GM23338 (cell line): ENCODE measurements around the gene LCE7A.

ENCODE experiments used
- CREB1 ChIP-seq: fragments of 250-450 bp; sonication (Bioruptor Pico); IDR thresholded peaks from 2 replicates; pipeline ENCODE4 v1.5.0; 2020; ENCODE audit warnings: low read depth, mild to moderate bottlenecking, moderate library complexity
- EZH2 ChIP-seq: fragments of 200-600 bp; sonication (generic); IDR thresholded peaks from one replicate; pipeline ENCODE4 v1.8.0; 2017; ENCODE audit warnings: antibody characterized with exemption, mild to moderate bottlenecking, low read depth; ENCODE audit not compliant: unreplicated experiment
- EZH2phosphoT487 ChIP-seq: fragments of 200-600 bp; sonication (generic); IDR thresholded peaks from one replicate; pipeline ENCODE4 v1.8.1; 2018; ENCODE audit warnings: antibody characterized with exemption; ENCODE audit not compliant: unreplicated experiment
- JUNB ChIP-seq: IDR thresholded peaks from one replicate; pipeline ENCODE4 v1.6.1; 2016; ENCODE audit warnings: antibody characterized with exemption; ENCODE audit not compliant: unreplicated experiment
- NANOG ChIP-seq: IDR thresholded peaks from 2 replicates; pipeline ENCODE4 v1.6.1; 2016; ENCODE audit warnings: antibody characterized with exemption, borderline replicate concordance
- POLR2AphosphoS5 ChIP-seq: IDR thresholded peaks from 2 replicates; pipeline ENCODE4 v1.6.1; 2016; ENCODE audit warnings: antibody characterized with exemption, low read depth
- STAT1 ChIP-seq: IDR thresholded peaks from one replicate; pipeline ENCODE4 v1.6.1; 2016; ENCODE audit warnings: antibody characterized with exemption; ENCODE audit not compliant: unreplicated experiment
- ZNF114 ChIP-seq: fragments of 250-450 bp; sonication (Bioruptor Pico); IDR thresholded peaks from 2 replicates; pipeline ENCODE4 v1.5.0; 2020; ENCODE audit warnings: mild to moderate bottlenecking, moderate library complexity
- ZNF331 ChIP-seq: fragments of 250-450 bp; sonication (Bioruptor Pico); IDR thresholded peaks from 2 replicates; pipeline ENCODE4 v1.5.0; 2020; ENCODE audit warnings: low read depth, mild to moderate bottlenecking, moderate library complexity
- TF ChIP-seq, protein P1 (sequence below), 2 experiments: fragments of 200-600 bp in 1 of 2; sonication (generic) in 1 of 2; conservative IDR thresholded peaks; 2 replicates each; pipeline versions ENCODE4 v1.5.1 to v1.6.1; 2016 to 2017; ENCODE audit warnings: antibody characterized with exemption in 2 of 2, low read depth in 2 of 2, mild to moderate bottlenecking in 2 of 2, moderate library complexity in 1 of 2
- TF ChIP-seq, protein P2 (sequence below): IDR thresholded peaks from one replicate; pipeline ENCODE4 v1.6.1; 2018; ENCODE audit warnings: antibody characterized with exemption; ENCODE audit not compliant: unreplicated experiment
- TF ChIP-seq, protein P3 (sequence below): IDR thresholded peaks from 2 replicates; pipeline ENCODE4 v1.6.1; 2016; ENCODE audit warnings: antibody characterized with exemption
- TF ChIP-seq, protein P4 (sequence below): fragments of 250-450 bp; sonication (Bioruptor Pico); IDR thresholded peaks from 2 replicates; pipeline ENCODE4 v1.5.0; 2020; ENCODE audit warnings: mild to moderate bottlenecking, moderate library complexity

DNA sequence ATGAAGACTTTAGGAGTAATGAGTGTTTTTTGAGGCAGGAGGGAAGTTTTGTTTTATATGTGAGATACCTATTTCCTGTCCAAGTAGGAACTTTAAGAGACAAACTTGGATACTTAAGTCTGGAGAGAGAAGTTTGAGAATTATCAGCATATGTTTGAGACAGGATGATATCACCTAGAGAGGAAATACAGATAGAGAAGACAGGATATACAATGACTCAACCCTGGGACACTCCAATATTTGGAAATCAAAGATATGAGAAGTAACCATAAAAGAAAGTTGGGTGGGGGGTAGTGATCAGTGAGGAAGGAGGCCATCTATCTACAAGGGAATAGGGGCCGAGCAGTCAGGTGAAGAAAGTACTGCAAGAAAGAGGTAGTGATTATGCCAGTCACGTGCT lies 6.5 kb downstream of the LCE7A start:
- TF ChIP-seq, protein P1, sequence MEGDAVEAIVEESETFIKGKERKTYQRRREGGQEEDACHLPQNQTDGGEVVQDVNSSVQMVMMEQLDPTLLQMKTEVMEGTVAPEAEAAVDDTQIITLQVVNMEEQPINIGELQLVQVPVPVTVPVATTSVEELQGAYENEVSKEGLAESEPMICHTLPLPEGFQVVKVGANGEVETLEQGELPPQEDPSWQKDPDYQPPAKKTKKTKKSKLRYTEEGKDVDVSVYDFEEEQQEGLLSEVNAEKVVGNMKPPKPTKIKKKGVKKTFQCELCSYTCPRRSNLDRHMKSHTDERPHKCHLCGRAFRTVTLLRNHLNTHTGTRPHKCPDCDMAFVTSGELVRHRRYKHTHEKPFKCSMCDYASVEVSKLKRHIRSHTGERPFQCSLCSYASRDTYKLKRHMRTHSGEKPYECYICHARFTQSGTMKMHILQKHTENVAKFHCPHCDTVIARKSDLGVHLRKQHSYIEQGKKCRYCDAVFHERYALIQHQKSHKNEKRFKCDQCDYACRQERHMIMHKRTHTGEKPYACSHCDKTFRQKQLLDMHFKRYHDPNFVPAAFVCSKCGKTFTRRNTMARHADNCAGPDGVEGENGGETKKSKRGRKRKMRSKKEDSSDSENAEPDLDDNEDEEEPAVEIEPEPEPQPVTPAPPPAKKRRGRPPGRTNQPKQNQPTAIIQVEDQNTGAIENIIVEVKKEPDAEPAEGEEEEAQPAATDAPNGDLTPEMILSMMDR (conservative IDR thresholded peaks at IDR 0.05; ENCODE audit: low read depth in 2 of 2): no peak
- no peak for TF ChIP-seq CREB1 (CRISPR knock-in tag)
- no peak for TF ChIP-seq POLR2AphosphoS5
- TF ChIP-seq, protein P2, sequence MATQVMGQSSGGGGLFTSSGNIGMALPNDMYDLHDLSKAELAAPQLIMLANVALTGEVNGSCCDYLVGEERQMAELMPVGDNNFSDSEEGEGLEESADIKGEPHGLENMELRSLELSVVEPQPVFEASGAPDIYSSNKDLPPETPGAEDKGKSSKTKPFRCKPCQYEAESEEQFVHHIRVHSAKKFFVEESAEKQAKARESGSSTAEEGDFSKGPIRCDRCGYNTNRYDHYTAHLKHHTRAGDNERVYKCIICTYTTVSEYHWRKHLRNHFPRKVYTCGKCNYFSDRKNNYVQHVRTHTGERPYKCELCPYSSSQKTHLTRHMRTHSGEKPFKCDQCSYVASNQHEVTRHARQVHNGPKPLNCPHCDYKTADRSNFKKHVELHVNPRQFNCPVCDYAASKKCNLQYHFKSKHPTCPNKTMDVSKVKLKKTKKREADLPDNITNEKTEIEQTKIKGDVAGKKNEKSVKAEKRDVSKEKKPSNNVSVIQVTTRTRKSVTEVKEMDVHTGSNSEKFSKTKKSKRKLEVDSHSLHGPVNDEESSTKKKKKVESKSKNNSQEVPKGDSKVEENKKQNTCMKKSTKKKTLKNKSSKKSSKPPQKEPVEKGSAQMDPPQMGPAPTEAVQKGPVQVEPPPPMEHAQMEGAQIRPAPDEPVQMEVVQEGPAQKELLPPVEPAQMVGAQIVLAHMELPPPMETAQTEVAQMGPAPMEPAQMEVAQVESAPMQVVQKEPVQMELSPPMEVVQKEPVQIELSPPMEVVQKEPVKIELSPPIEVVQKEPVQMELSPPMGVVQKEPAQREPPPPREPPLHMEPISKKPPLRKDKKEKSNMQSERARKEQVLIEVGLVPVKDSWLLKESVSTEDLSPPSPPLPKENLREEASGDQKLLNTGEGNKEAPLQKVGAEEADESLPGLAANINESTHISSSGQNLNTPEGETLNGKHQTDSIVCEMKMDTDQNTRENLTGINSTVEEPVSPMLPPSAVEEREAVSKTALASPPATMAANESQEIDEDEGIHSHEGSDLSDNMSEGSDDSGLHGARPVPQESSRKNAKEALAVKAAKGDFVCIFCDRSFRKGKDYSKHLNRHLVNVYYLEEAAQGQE: no peak
- no peak for TF ChIP-seq EZH2
- TF ChIP-seq ZNF114: no peak
- TF ChIP-seq, protein P3, sequence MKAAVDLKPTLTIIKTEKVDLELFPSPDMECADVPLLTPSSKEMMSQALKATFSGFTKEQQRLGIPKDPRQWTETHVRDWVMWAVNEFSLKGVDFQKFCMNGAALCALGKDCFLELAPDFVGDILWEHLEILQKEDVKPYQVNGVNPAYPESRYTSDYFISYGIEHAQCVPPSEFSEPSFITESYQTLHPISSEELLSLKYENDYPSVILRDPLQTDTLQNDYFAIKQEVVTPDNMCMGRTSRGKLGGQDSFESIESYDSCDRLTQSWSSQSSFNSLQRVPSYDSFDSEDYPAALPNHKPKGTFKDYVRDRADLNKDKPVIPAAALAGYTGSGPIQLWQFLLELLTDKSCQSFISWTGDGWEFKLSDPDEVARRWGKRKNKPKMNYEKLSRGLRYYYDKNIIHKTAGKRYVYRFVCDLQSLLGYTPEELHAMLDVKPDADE: no peak
- no peak for TF ChIP-seq EZH2phosphoT487
- no peak for TF ChIP-seq STAT1
- TF ChIP-seq NANOG: no peak
- no peak for TF ChIP-seq ZNF331
- TF ChIP-seq, protein P4, sequence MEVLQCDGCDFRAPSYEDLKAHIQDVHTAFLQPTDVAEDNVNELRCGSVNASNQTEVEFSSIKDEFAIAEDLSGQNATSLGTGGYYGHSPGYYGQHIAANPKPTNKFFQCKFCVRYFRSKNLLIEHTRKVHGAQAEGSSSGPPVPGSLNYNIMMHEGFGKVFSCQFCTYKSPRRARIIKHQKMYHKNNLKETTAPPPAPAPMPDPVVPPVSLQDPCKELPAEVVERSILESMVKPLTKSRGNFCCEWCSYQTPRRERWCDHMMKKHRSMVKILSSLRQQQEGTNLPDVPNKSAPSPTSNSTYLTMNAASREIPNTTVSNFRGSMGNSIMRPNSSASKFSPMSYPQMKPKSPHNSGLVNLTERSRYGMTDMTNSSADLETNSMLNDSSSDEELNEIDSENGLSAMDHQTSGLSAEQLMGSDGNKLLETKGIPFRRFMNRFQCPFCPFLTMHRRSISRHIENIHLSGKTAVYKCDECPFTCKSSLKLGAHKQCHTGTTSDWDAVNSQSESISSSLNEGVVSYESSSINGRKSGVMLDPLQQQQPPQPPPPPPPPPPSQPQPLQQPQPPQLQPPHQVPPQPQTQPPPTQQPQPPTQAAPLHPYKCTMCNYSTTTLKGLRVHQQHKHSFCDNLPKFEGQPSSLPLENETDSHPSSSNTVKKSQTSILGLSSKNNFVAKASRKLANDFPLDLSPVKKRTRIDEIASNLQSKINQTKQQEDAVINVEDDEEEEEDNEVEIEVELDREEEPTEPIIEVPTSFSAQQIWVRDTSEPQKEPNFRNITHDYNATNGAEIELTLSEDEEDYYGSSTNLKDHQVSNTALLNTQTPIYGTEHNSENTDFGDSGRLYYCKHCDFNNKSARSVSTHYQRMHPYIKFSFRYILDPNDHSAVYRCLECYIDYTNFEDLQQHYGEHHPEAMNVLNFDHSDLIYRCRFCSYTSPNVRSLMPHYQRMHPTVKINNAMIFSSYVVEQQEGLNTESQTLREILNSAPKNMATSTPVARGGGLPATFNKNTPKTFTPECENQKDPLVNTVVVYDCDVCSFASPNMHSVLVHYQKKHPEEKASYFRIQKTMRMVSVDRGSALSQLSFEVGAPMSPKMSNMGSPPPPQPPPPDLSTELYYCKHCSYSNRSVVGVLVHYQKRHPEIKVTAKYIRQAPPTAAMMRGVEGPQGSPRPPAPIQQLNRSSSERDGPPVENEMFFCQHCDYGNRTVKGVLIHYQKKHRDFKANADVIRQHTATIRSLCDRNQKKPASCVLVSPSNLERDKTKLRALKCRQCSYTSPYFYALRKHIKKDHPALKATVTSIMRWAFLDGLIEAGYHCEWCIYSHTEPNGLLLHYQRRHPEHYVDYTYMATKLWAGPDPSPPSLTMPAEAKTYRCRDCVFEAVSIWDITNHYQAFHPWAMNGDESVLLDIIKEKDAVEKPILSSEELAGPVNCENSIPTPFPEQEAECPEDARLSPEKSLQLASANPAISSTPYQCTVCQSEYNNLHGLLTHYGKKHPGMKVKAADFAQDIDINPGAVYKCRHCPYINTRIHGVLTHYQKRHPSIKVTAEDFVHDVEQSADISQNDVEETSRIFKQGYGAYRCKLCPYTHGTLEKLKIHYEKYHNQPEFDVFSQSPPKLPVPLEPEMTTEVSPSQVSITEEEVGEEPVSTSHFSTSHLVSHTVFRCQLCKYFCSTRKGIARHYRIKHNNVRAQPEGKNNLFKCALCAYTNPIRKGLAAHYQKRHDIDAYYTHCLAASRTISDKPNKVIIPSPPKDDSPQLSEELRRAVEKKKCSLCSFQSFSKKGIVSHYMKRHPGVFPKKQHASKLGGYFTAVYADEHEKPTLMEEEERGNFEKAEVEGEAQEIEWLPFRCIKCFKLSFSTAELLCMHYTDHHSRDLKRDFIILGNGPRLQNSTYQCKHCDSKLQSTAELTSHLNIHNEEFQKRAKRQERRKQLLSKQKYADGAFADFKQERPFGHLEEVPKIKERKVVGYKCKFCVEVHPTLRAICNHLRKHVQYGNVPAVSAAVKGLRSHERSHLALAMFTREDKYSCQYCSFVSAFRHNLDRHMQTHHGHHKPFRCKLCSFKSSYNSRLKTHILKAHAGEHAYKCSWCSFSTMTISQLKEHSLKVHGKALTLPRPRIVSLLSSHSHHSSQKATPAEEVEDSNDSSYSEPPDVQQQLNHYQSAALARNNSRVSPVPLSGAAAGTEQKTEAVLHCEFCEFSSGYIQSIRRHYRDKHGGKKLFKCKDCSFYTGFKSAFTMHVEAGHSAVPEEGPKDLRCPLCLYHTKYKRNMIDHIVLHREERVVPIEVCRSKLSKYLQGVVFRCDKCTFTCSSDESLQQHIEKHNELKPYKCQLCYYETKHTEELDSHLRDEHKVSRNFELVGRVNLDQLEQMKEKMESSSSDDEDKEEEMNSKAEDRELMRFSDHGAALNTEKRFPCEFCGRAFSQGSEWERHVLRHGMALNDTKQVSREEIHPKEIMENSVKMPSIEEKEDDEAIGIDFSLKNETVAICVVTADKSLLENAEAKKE (CRISPR knock-in tag): no peak
- TF ChIP-seq JUNB: no peak
